A673 (cell line): ENCODE results near the gene DAPK2.

Experiments
- CTCF ChIP-seq: fragments of 300-800, 200-600 bp; sonication (generic); conservative IDR thresholded peaks from 2 replicates; pipeline ENCODE4 v1.5.1; 2017; ENCODE audit warnings: low read depth, mild to moderate bottlenecking, antibody characterized with exemption, low read length, moderate library complexity, mixed read lengths
- EZH2 ChIP-seq: fragments of 200-600 bp; sonication (generic); IDR thresholded peaks from 2 replicates; pipeline ENCODE4 v1.6.1; 2017; ENCODE audit warnings: borderline replicate concordance, low read depth, mild to moderate bottlenecking, mixed read lengths, antibody characterized with exemption, low read length; ENCODE audit not compliant: poor library complexity, severe bottlenecking

GRCh38 chr15:63902671-63903035 is 143.6 kb downstream of the DAPK2 start:
- no peak for TF ChIP-seq CTCF
- TF ChIP-seq EZH2 = no peak
